Measurements from ENCODE around the gene PNKD.

- TF ChIP-seq CTCF (conservative IDR thresholded peaks at IDR 0.05; ENCODE audit: low read length) (no peak), EZH2phosphoT487 (IDR thresholded peaks at IDR 0.05; ENCODE audit: borderline replicate concordance, low read depth, low read length) (no peak)
Observed at GRCh38 chr2:218277921-218278320, 7.6 kb downstream of the PNKD start.
